HG03521 (cell line): ENCODE data around the gene CAPN3.

Experiments
- ATAC-seq: cut with Tn5 transposase; IDR thresholded peaks from one replicate; pipeline ENCODE4 v1.9.1; 2021; ENCODE audit warnings: mild to moderate bottlenecking, moderate library complexity; ENCODE audit not compliant: unreplicated experiment

The CAPN3 gene

DNA sequence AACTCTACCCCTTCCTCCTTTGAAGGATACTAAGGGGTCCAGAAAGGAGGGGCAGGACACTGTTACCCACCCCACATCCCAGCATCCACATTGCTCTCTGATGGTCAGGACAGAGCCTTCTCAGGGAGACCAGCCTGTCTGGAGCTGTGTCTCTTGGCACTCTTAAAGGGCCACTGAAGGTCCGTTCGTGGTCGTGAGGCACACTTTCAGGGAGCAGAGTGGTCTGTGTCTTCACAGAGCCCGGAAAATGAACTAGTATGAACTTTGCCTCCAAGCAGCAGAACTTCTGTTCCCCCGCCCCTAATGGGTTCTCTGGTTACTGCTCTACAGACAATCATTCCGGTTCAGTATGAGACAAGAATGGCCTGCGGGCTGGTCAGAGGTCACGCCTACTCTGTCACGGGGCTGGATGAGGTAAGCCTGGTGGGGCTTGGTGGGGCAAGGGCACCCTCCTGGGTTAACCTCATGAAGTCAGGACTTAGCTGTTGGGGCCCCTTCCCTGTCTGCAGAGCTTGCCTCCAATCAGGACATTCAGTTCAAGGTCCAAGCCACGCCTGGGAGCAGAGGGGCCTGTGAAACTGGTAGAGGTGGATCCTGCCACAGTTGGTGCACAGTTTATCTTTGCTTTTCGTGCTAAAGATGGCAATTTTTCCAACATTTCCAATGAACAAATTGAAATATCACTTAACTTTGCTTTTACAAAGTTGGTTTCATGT lies 33.2 kb downstream of the CAPN3 start:
- ATAC-seq: no peak

DNA sequence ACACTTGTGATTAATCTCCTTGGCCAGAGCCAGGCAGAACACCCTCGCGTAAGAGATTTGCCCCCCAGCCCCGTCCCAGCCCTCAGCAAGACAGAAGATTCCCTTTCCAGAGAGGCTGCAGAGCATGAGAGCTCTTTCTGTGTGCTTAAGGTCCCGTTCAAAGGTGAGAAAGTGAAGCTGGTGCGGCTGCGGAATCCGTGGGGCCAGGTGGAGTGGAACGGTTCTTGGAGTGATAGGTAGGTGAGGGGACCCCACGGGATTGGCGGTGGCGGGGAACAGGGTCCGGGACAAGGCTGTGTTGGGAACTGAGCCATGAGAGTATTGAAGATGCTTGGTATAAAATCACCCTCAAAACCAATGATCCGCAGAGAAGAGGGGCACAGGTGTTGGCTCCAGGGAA lies 34.8 kb downstream of the CAPN3 start:
- ATAC-seq: no peak

DNA sequence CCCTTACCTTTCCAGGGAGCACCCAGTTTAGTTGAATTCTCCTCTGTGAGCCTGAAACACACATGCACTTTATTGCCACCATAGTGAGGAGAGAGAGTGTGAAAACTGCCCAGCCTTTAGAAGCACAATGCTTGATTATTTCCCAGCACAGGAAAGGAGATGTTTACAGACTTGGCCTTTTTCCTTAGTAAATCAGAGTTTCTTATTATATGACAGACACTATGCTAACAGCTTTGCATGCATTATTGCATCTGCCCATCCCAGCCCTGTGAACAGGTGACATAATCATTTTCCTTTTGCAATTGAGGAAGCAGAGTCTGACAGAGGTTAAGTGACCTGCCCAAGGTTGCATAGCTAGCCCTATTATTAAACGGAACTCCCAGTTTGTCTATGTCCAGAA lies 36.5 kb downstream of the CAPN3 start:
- no peak for ATAC-seq

DNA sequence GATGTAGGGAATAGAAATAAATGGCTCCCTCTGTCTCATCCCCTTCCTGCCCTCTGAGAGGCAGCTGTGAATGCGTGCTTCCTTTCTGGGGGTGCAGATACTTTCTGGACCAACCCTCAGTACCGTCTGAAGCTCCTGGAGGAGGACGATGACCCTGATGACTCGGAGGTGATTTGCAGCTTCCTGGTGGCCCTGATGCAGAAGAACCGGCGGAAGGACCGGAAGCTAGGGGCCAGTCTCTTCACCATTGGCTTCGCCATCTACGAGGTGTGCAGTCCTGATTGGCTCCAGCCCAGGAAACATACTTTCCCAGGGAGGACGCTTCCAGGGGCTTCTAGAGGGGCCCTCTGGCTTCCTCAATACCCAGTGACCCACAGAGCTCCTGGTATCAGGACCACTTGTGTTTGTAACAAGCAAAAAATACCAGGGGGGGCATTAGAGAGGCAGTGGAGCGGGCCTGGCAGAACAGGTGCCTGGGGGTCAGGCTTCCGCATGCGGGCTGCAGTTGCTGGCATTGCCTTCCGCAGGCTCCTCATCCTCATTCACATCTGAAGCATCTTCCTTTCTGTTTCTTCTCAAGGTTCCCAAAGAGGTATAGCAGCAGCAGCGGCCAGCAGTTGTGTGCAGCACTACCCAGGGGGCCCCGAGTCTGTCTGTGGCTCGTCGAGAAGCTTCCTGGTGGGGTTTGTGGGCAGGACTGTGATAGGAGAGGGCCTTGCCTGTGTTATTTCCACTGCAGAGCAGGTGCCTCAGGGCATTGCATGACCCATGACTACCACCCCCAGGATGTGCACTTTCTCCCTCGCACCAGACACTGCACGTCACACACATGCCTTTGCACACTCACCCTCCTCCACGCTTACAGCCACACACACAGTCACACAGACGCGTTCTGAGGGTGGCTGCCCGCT lies 42.5 kb downstream of the CAPN3 start:
- no peak for ATAC-seq

DNA sequence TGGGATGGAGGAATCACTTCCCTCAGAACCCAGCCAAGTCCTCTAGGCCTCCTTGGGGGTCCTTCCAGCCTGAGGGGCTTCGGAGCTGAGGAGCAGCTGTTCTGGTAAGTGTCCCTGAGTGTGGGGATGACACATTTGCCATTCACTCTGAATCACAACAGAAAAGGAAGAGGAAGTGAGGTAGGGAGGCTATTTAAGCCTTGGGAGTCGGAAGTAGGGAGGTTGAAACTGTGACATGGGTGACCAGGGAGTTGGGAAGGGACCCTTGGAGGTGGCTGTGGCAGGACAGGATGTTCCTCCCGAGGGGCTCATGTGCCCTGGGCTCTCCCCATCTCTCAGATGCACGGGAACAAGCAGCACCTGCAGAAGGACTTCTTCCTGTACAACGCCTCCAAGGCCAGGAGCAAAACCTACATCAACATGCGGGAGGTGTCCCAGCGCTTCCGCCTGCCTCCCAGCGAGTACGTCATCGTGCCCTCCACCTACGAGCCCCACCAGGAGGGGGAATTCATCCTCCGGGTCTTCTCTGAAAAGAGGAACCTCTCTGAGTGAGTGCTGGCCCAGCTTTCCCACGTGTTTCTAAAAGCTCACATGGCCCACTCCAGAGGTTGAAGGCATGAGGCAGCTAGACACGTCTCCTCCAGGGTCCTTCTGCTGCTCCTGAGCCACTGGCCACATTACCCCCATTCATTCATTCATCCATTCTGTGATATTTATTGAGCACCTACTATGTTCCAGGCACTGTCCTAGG lies 43.3 kb downstream of the CAPN3 start:
- ATAC-seq: no peak

DNA sequence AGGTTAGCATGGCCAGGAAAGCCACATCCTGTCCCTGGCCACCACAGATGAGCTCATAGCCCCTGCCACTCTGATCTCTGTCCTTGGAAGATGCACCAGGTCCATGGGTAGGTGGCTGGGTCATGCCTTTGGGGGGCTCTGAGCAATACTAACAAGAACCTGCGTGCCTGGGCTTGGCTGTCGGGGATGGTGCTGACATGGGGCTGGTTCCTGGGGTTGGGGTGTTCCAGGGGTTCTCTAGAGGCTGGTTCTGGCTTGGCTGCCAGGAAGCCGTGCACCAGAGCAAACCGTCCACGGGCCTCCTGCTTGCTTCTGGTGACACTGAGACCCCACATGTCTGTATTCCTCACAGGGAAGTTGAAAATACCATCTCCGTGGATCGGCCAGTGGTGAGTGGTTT lies 44.1 kb downstream of the CAPN3 start:
- ATAC-seq: no peak

DNA sequence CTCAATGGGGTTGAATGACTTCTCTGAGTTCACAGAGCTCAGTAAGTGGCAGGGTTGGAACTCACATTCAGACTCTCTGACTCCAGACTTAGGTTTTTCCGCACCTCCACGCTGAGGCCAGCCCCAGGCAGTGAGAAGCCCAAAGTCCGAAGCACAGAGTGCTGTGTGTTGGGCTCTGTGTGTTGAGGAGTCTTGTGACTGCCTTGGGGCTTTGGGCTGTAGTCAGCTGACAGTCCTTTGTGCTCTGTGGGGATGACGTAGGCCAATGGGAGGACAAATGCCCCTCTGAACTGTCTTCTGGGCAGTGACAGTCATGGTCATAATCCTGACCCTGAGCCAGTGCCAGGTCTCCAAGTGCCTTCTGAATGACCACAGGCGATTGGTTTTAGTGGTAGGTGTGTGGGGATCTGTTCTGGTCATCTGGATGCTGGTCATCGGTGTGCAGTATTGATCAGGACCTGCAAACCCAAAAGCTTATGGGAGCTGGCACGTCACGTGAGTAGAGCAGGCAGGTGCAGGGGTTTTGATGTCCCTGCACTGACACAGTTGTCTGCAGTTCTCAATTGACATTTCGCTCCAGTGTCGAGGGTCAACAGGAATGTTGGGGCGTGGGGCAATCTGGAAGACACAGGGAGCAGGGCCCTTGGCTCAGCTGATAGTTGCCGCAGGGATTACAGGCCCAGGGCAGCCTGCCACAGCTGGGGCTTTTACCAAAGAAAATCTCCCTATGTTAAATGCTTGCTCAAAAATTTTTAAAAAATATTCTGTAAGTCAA lies 45.3 kb downstream of the CAPN3 start:
- ATAC-seq: no peak

DNA sequence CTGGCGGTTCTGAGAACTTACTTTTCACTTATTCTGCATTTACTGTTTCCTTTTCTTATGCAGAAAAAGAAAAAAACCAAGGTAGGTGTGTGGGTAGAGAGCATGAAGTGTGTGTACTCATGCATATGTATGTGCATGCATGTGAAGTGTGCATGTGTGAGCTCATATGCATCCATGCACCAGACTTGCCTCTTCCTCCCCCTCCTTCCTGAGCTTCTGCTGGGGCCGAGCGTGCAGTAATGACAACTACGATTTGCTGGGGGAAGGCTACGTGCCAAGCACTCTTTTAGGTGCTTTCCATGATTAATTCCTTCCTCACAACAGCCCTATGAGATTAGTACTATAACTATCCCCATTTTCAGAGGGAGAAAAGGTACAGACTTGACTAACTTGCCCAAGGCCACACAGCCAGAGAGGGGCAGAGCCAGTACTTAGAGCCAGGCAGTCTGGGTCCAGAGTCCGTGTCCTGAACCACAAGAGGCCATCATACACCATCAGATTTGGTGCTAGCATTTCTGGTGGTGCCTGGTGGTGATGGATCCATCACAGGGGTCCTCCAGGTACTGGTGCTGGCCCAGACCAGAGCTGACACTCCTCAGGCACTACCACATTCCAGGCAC lies 46.7 kb downstream of the CAPN3 start:
- ATAC-seq: no peak

DNA sequence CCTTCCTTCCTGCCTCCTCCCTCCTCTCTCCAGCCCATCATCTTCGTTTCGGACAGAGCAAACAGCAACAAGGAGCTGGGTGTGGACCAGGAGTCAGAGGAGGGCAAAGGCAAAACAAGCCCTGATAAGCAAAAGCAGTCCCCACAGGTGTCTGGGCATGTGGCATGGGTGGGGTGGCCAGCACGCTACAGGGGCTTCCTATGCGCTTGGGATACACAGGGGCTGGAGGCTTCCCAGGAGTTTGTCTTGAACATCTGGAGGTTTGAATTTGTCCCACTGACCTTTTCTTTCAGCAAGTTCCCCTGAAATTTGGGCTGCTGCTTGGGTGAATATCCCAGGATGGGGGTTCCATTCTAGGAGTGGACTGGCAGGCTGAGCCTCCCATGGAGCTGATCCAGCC lies 48.9 kb downstream of the CAPN3 start:
- no peak for ATAC-seq

DNA sequence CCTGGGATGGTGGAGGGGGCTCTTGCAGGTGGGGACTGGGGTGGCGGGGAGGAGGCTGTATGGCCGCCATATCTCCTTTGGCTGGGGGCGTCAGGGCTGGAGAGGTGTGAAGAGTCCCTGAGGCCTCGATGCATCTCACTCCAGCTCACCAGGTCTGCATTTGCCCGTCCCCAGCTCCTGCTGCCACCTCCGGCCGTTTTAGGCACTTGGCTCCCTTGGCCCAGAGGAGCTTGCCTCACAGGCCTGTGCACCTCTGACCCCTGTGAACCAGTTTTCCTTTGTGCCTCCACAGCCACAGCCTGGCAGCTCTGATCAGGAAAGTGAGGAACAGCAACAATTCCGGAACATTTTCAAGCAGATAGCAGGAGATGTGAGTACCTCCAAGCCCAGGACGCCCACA lies 49.7 kb downstream of the CAPN3 start:
- no peak for ATAC-seq

DNA sequence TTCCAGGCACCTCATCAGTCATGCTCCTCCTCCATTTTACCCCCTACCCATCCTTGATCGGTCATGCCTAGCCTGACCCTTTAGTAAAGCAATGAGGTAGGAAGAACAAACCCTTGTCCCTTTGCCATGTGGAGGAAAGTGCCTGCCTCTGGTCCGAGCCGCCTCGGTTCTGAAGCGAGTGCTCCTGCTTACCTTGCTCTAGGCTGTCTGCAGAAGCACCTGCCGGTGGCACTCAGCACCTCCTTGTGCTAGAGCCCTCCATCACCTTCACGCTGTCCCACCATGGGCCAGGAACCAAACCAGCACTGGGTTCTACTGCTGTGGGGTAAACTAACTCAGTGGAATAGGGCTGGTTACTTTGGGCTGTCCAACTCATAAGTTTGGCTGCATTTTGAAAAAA lies 52.6 kb downstream of the CAPN3 start:
- no peak for ATAC-seq

DNA sequence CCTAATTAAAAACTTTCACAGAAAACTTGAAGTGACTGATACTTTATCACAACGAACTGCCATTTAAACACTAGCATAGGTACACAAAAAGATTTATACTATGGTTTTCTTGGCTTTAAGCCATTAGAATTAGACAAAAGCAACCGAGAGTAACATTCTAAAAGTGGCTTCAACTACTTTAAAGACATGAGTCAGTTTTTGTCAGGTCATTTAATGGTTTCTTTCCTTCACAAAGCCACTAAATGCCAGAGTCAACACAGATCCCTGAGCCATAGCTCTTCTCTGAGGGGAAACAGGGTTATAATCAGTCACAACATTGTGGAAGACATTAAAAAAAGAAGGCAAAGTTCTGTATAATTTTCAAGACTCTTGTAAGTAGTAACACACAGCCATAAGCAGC lies 54.6 kb downstream of the CAPN3 start:
- no peak for ATAC-seq

DNA sequence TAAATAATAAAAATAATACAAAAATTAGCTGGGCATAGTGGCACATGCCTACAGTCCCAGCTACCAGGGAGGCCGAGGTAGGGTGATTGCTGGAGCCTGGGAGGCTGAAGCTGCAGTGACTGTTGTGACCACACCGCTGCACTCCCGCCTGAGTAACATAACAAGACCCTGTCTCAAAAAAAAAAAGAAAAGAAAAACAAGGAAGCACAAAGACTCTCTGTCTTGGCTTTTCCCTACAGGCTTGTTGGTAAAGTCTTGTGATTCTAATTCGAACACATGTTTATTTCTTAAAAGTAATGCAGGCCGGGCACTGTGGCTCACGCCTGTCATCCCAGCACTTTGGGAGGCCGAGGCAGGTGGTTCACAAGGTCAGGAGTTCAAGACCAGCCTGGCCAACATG lies 60.1 kb downstream of the CAPN3 start:
- no peak for ATAC-seq

DNA sequence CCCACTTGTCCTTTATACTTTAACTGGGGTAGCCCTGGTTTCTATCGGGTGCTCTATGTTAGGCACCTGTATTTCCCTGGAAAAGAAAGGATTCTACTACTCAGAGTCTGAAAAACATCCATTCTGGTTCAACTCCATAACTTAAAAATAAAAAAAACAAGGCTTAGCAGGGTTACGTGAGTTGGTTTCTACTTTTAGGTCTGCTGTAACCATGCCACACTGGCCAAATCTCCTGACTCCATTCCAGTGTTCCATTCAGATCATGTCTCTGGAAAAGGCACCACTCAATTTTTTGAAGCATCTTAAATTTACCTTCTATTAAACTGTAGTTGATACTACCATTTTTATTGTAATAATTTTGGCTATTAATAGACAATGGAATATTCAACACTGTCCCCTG lies 62.1 kb downstream of the CAPN3 start:
- no peak for ATAC-seq

DNA sequence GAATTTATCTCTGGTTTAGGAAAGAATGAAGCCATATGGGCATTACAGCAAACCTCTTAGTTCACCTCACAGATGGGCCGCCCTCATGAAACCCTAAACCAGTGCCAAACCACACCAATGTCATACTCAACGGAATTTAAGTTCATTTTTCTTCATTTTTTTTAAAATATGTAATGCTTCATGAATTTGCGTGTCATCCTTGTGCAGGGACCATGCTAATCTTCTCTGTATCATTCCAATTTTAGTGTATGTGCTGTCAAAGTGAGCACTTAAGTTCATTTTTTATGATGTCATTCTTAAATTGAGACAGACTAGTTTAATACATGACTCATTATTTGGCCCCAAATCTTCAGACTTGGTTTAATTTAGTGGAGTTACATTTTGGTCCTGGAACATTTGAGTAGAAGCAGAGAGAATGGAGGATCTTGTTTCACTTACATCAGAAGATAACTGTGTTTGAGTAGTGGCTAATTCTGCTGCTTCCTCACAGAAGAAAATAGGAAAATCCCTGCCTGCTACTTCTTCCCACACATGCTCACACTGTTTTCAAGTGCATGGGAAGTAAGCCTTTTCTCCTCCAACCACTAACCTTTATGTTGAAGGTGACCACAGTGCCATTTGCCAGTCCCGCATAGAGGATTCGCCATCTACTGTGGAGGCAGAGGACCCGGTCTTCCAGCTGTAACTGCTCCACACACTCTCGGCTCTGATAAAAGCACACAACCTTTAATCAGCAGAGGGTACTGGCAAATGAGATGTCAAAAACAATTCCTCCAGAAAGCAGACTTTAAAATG lies 68.3 kb downstream of the CAPN3 start:
- ATAC-seq: no peak

DNA sequence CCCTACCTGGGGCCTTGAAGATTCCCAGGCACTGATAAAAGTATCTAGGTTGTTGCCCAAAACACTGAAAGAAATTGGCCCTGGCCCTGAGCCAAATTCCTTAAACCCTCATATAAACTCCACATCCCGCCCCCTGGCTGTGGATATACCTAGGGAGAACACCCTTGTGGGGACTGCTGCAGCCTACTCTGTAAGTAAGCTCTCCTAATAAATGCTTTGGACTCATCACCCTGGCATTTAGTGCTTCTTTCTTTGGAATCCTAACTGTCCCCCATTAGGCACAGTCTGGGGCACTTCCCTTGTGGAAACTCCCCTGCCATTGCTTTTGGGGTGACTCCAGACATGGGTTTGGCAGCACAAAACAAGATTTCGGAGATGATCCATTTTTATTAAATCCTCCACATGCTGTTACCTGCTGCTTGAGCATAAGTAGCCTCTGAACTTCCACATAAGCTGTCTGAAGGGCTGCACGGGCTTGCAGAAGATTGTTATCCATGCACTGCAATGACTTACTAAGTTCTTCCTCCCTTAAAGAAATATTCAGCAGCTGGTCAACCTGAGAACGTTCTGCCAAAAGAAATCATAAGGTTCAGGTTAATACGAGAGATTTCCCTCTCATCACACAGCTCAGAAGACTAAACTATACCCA lies 85.2 kb downstream of the CAPN3 start:
- ATAC-seq: no peak

DNA sequence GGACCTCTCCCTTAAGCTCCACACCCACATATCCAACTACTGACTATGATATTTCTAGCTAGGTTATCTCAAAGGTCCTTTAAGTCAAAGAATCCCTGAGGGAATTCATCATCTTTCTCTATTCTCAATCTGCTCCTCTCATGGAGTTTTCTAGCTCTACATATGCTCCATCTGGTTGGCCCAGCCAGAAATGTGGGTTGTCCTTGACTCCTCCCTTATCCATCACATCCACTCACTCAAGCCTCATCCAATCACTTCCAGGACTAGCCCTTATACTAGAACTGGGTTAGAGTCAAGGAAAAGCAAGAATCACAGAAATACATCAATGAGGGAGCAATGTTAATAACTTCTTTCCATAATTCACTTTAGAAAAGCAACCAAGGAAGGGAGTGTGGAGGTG lies 86.2 kb downstream of the CAPN3 start:
- no peak for ATAC-seq

DNA sequence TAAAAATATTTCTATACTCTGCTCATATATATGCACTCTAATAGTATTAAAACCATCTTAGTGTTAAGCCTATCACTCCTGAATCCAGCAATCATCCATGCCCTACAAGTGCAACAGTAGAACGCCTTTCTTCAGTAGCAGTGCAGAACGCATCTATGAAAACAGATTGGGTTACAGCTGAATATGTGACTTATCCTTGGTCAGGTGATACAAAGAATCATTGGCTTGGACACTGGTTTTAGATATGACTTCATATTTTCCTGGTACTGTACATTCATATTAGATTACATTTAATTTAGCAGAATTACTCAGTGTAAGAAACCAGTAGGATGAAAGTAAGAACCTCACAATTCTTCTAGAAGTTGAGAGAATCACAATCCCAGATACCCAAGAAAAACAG lies 88.3 kb downstream of the CAPN3 start:
- ATAC-seq: no peak

DNA sequence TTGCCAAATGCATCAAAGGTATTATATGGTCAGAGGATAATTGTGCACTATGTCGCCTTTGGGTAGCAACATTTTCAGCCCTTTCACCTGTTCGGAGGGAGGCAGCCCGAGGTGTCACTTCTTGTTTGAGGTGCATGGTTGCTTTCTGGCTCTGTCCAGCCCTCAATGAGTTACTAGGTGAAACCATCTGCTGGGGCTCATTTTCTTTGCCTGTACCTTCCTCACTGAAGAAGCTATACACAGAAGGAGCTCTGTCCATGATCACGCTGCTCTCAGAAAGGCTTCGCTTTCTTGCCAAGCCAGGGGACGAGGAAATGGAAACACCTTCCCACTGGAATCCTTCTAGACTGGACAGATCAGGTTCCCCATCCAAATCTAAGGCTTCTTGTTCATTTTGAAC lies 89.0 kb downstream of the CAPN3 start:
- ATAC-seq: no peak
